HPDE6-E6E7 (cell line): ENCODE data around the gene NR6A1.

Experiments
- DNase-seq: peaks from one replicate; pipeline ENCODE4 v3.0.0; 2011; ENCODE audit warnings: missing footprints; ENCODE audit errors: extremely low spot score

The NR6A1 gene

GRCh38 chr9:124526174-124526573 is 244.9 kb downstream of the NR6A1 start:
- no peak for DNase-seq

- no peak for DNase-seq
Measured at GRCh38 chr9:124522121-124523098, 248.7 kb downstream of the NR6A1 start.

- no peak for DNase-seq
Measured at GRCh38 chr9:124521142-124521541, 250.0 kb downstream of the NR6A1 start.

GRCh38 chr9:124520206-124520596 is 250.9 kb downstream of the NR6A1 start:
- no peak for DNase-seq

- DNase-seq, result no peak
Measured at GRCh38 chr9:124518116-124518515, 253.0 kb downstream of the NR6A1 start.

GRCh38 chr9:124517600-124517999 is 253.5 kb downstream of the NR6A1 start:
- no peak for DNase-seq

- DNase-seq, result no peak
Measured at GRCh38 chr9:124514874-124515273, 256.2 kb downstream of the NR6A1 start.

GRCh38 chr9:124514125-124514524 is 257.0 kb downstream of the NR6A1 start:
- no peak for DNase-seq

- DNase-seq, result no peak
Measured at GRCh38 chr9:124513376-124513994, 257.6 kb downstream of the NR6A1 start.

GRCh38 chr9:124512806-124513204 is 258.3 kb downstream of the NR6A1 start:
- no peak for DNase-seq

- DNase-seq, result no peak
Measured at GRCh38 chr9:124511891-124512805, 259.0 kb downstream of the NR6A1 start.

- DNase-seq, result no peak
Measured at GRCh38 chr9:124511426-124511840, 259.7 kb downstream of the NR6A1 start.

GRCh38 chr9:124510650-124511425 is 260.3 kb downstream of the NR6A1 start:
- DNase-seq, result no peak

- DNase-seq, result no peak
Measured at GRCh38 chr9:124507880-124508423, 263.2 kb downstream of the NR6A1 start.

- no peak for DNase-seq
Measured at GRCh38 chr9:124506931-124507879, 263.9 kb downstream of the NR6A1 start, which contains the start of gene NR5A1. Gene NR5A1, minus strand, starts transcription at chr9:124507399. Its CDS starts 4,004 bp downstream, at chr9:124503395.

- no peak for DNase-seq
Measured at GRCh38 chr9:124506433-124506832, 264.7 kb downstream of the NR6A1 start.

GRCh38 chr9:124505901-124506346 is 265.2 kb downstream of the NR6A1 start:
- no peak for DNase-seq

GRCh38 chr9:124505006-124505900 is 265.9 kb downstream of the NR6A1 start:
- no peak for DNase-seq
